Keratinocyte (primary cell): ENCODE data around the gene SGCE. TPM values are rescaled to one million over a fixed set of nuclear protein-coding genes. Genes with fewer than 3 reads are reported as not detected.
A peak's percentile ranks its signal among the peaks of the same experiment; 100 is the strongest.
"Not testable (repeated sequence)": the region's sequence is repeated elsewhere in the genome, so short reads cannot be mapped to it uniquely, and the experiment has no call there.

Experiments
- DNase-seq: peaks from one replicate; pipeline ENCODE4 v3.0.0-alpha.2; 2011; ENCODE audit warnings: low read depth, missing footprints, low spot score
- FAIRE-seq: peaks from 2 replicates; lab custom pipeline; 2011; peaks lifted over from hg19 to GRCh38; lab: Jason Lieb, UNC
- H2AFZ ChIP-seq: 2 replicates; pipeline ENCODE4 v1.6.0; 2012; ENCODE audit warnings: low read length, control low read depth, inconsistent platforms; ENCODE audit not compliant: control insufficient read depth
- H3K27ac ChIP-seq: 2 replicates; pipeline ENCODE4 v1.5.1; 2011; ENCODE audit warnings: low read length; ENCODE audit not compliant: control insufficient read depth, insufficient read depth
- H3K27me3 ChIP-seq: 3 replicates; pipeline ENCODE4 v1.6.0; 2011; ENCODE audit warnings: low read length; ENCODE audit not compliant: control insufficient read depth, insufficient read depth; ENCODE audit errors: extremely low read depth
- H3K36me3 ChIP-seq, 2 experiments: 2 replicates in 1 of 2; 3 replicates in 1 of 2; pipeline ENCODE4 v1.5.1; 2011; ENCODE audit warnings: low read length in 2 of 2, mild to moderate bottlenecking in 1 of 2; ENCODE audit not compliant: control insufficient read depth in 2 of 2, insufficient read depth in 2 of 2; ENCODE audit errors: extremely low read depth in 1 of 2
- H3K4me1 ChIP-seq: 3 replicates; pipeline ENCODE4 v1.5.1; 2011; ENCODE audit warnings: low read length; ENCODE audit not compliant: control insufficient read depth, insufficient read depth; ENCODE audit errors: extremely low read depth
- H3K4me2 ChIP-seq: 3 replicates; pipeline ENCODE4 v1.6.0; 2011; ENCODE audit warnings: low read depth, low read length; ENCODE audit not compliant: control insufficient read depth, insufficient read depth; ENCODE audit errors: extremely low read depth
- H3K4me3 ChIP-seq, 3 experiments: fragments of 200-600 bp in 1 of 3; sonication (generic) in 1 of 3; 2 replicates in 2 of 3; 3 replicates in 1 of 3; pipeline ENCODE4 v1.5.1; 2011 to 2016; ENCODE audit warnings: low read length in 3 of 3, mild to moderate bottlenecking in 3 of 3, control low read depth in 2 of 3, inconsistent platforms in 1 of 3, low read depth in 1 of 3, mixed read lengths in 1 of 3, mixed run types in 1 of 3, moderate library complexity in 1 of 3; ENCODE audit not compliant: control insufficient read depth in 2 of 3, insufficient read depth in 2 of 3; ENCODE audit errors: extremely low read depth in 1 of 3
- H3K79me2 ChIP-seq: 2 replicates; pipeline ENCODE4 v1.6.0; 2012; ENCODE audit warnings: low read length; ENCODE audit not compliant: control insufficient read depth, insufficient read depth
- H3K9ac ChIP-seq: 3 replicates; pipeline ENCODE4 v1.6.0; 2011; ENCODE audit warnings: low read length; ENCODE audit not compliant: control insufficient read depth, insufficient read depth; ENCODE audit errors: extremely low read depth
- H3K9me1 ChIP-seq: 3 replicates; pipeline ENCODE4 v1.6.0; 2011; ENCODE audit warnings: low read length; ENCODE audit not compliant: control insufficient read depth, insufficient read depth; ENCODE audit errors: extremely low read depth
- H3K9me3 ChIP-seq: 2 replicates; pipeline ENCODE4 v1.5.1; 2012; ENCODE audit warnings: low read depth, low read length; ENCODE audit not compliant: control insufficient read depth
- H4K20me1 ChIP-seq: 3 replicates; pipeline ENCODE4 v1.6.0; 2011; ENCODE audit warnings: low read length; ENCODE audit not compliant: control insufficient read depth, insufficient read depth; ENCODE audit errors: extremely low read depth
- CTCF ChIP-seq, 3 experiments: IDR thresholded peaks in 1 of 3; conservative IDR thresholded peaks in 1 of 3; optimal IDR thresholded peaks in 1 of 3; 2 replicates in 2 of 3; 3 replicates in 1 of 3; pipeline versions ENCODE3 to v1.5.1; 2011; ENCODE audit warnings: low read length in 3 of 3, mild to moderate bottlenecking in 3 of 3, moderate library complexity in 2 of 3, control low read depth in 1 of 3, inconsistent platforms in 1 of 3; ENCODE audit not compliant: insufficient read depth in 2 of 3; ENCODE audit errors: extremely low read depth in 1 of 3
- EZH2 ChIP-seq: IDR thresholded peaks from one replicate; pipeline ENCODE4 v1.6.1; 2012; ENCODE audit warnings: inconsistent platforms, mild to moderate bottlenecking, low read length, moderate library complexity
- dilution Hi-C: fragments of 300-500 bp; cut with MboI; formaldehyde crosslinking; loops from one replicate; pipeline ENCODE4 v1.7.0; 2020; ENCODE audit warnings: low sequenced_read_pairs; ENCODE audit not compliant: extremely low pct_ligation_motif_present
- polyA minus RNA-seq, 3 experiments: library from RNA; depleted of rRNA, polyadenylated mRNA; stranded (reverse); fragments of >200 nt; gene quantifications; 1 replicate in 1 of 3; 2 replicates in 1 of 3; 3 replicates in 1 of 3; pipeline ENCODE4 v1.2.3, GENCODE V29; 2011
- polyA plus RNA-seq, 5 experiments: library from polyadenylated mRNA; depleted of rRNA in 3 of 5; stranded (reverse) in 3 of 5; stranded (forward) in 1 of 5; unstranded in 1 of 5; fragments of >200 nt; gene quantifications; 1 replicate in 1 of 5; 2 replicates in 3 of 5; 3 replicates in 1 of 5; pipeline versions ENCODE4 v1.2.1 to v1.2.3, GENCODE V29; 2011 to 2012; ENCODE audit warnings: missing spikeins in 2 of 5, low read depth in 1 of 5, low replicate concordance in 1 of 5

The SGCE gene
- polyA plus RNA-seq: 4.3 to 10.5 TPM (median 7.9 TPM) in 3 replicates
- polyA plus RNA-seq (2011; ENCODE audit: low read depth): 1.3 TPM
- 2.4 and 4.5 TPM in 2 replicates for polyA plus RNA-seq (2011; cell fraction: cytosol; rRNA removed)
- 5.9 and 7.7 TPM in 2 replicates for polyA plus RNA-seq (2011; cell fraction: nucleus; rRNA removed)
- polyA plus RNA-seq (2012; ENCODE audit: low replicate concordance): 1.0 and 4.2 TPM in 2 replicates
- 2.2 to 5.5 TPM (median 3.3 TPM) in 3 replicates for polyA minus RNA-seq
- 4.6 TPM for polyA minus RNA-seq (2011; cell fraction: cytosol; rRNA and poly(A)+ RNA removed)
- polyA minus RNA-seq (2011; cell fraction: nucleus; rRNA and poly(A)+ RNA removed): 6.0 and 8.7 TPM in 2 replicates

- Histone ChIP-seq H3K27me3 (peaks cover 30% of the 10 kb centered on the region), H3K79me2 (no peaks in the 10 kb centered on the region), H3K9me1 (no peaks in the 10 kb centered on the region), H2AFZ (peak within 1 kb of the TSS; percentile 82), H4K20me1 (no peaks in the 10 kb centered on the region), H3K4me3 (peak within 1 kb of the TSS; percentile 36 to 63 (median 63)), H3K9me3 (no peaks in the 10 kb centered on the region), H3K27ac (peak within 1 kb of the TSS; percentile 3), H3K4me2 (peak within 1 kb of the TSS; percentile 85), H3K4me1 (peaks cover 14% of the 10 kb centered on the region), H3K9ac (peak within 1 kb of the TSS; percentile 9), H3K36me3 (no peaks in the 10 kb centered on the region)
- DNase-seq (no peak), FAIRE-seq (no peak)
- dilution Hi-C loops: no loop called here
- no peak for TF ChIP-seq EZH2
- TF ChIP-seq CTCF (optimal IDR thresholded peaks at IDR 0.05 in 1 of 3, IDR thresholded peaks at IDR 0.05 in 1 of 3, conservative IDR thresholded peaks at IDR 0.05 in 1 of 3; ENCODE audit: extremely low read depth in 1 of 3, insufficient read depth in 2 of 3, low read length in 3 of 3): peak in 2 of 3 experiments; percentile 45 to 73
Observed at GRCh38 chr7:94655848-94656657, at the start of gene SGCE. Gene SGCE (minus strand): TSS chr7:94656133. CDS start chr7:94656098, 35 bp downstream.

GRCh38 chr7:94705155-94706021 is 49.5 kb upstream of the SGCE start:
- H3K4me2 ChIP-seq, FAIRE-seq, H3K36me3 ChIP-seq, H2AFZ ChIP-seq, H3K27ac ChIP-seq, H3K79me2 ChIP-seq, dilution Hi-C loops, H3K9ac ChIP-seq, H3K9me3 ChIP-seq, H3K4me3 ChIP-seq, H4K20me1 ChIP-seq, H3K9me1 ChIP-seq, H3K27me3 ChIP-seq, DNase-seq, H3K4me1 ChIP-seq: not testable (repeated sequence)
